HCT116 (cell line): Measurements from ENCODE around the gene CUEDC2. TPM values are rescaled to one million over a fixed set of nuclear protein-coding genes. Genes with fewer than 3 reads are reported as not detected.

ENCODE experiments used
- ATAC-seq: fragments of 200-7000 bp; cut with Tn5 transposase; 2 replicates; pipeline ENCODE4 v1.9.1; 2020; ENCODE audit warnings: mild to moderate bottlenecking, moderate library complexity
- BruUV-seq: library from RNA; stranded (reverse); fragments of 400-500 nt; replicated peaks from 2 replicates; lab custom pipeline; 2021; lab: Mats Ljungman, UMichigan
- CTCF ChIA-PET: fragments of 300-600 bp; sonication (Branson Sonifier 250); formaldehyde crosslinking; loops from one replicate; lab custom pipeline; 2021; ENCODE audit warnings: antibody characterized with exemption; lab: Charles Lee
- POLR2A ChIA-PET: fragments of 300-600, 350-600 bp; sonication (Branson Sonifier 250); formaldehyde crosslinking; loops from one replicate; lab custom pipeline; 2021; ENCODE audit warnings: antibody characterized with exemption; lab: Charles Lee
- RAD21 ChIA-PET, 2 experiments: fragments of 300-600 bp; sonication (Branson Sonifier 250); formaldehyde crosslinking; loops; one replicate each; lab custom pipeline; 2023; ENCODE audit warnings: low total read pairs in 2 of 2; ENCODE audit not compliant: uncharacterized antibody in 2 of 2, unreplicated experiment in 2 of 2, low non-redundant PET in 1 of 2; lab: Charles Lee
- DNase-seq: peaks from one replicate; pipeline ENCODE4 v3.0.0-alpha.2; 2010; ENCODE audit warnings: low read depth, low spot score
- H2AFZ ChIP-seq: fragments of 200-600 bp; shearing (Covaris generic), sonication (generic); 2 replicates; pipeline ENCODE4 v1.6.1; 2017; ENCODE audit warnings: low read depth, mixed run types, mixed read lengths, antibody characterized with exemption, low read length; ENCODE audit not compliant: poor library complexity, severe bottlenecking
- H3K27ac ChIP-seq: 2 replicates; pipeline ENCODE4 v1.5.1; 2012; ENCODE audit warnings: low read depth, low read length
- H3K27me3 ChIP-seq: fragments of 200-600 bp; sonication (generic); 2 replicates; pipeline ENCODE4 v1.6.1; 2016; ENCODE audit warnings: mixed run types, low read length, mixed read lengths; ENCODE audit not compliant: insufficient read depth
- H3K36me3 ChIP-seq, 2 experiments: fragments of 200-500 bp in 1 of 2; fragments of 200-600 bp in 1 of 2; sonication (Bioruptor generic) in 1 of 2; sonication (generic) in 1 of 2; 2 replicates each; pipeline versions ENCODE4 v1.5.1 to v1.6.1; 2014 to 2016; ENCODE audit warnings: low read length in 2 of 2, inconsistent platforms in 1 of 2, mixed read lengths in 1 of 2, mixed run types in 1 of 2; ENCODE audit not compliant: insufficient read depth in 2 of 2, control insufficient read depth in 1 of 2
- H3K4me1 ChIP-seq, 2 experiments: fragments of 200-600 bp in 1 of 2; sonication (generic) in 1 of 2; 2 replicates each; pipeline versions ENCODE4 v1.5.1 to v1.6.1; 2012 to 2017; ENCODE audit warnings: low read length in 2 of 2, inconsistent platforms in 1 of 2, mild to moderate bottlenecking in 1 of 2, mixed read lengths in 1 of 2, mixed run types in 1 of 2, moderate library complexity in 1 of 2; ENCODE audit not compliant: insufficient read depth in 2 of 2, control insufficient read depth in 1 of 2
- H3K4me2 ChIP-seq: fragments of 200-600 bp; sonication (generic); 2 replicates; pipeline ENCODE4 v1.6.1; 2017; ENCODE audit warnings: mixed run types, low read length, mixed read lengths
- H3K4me3 ChIP-seq, 2 experiments: fragments of 200-600 bp in 1 of 2; sonication (generic) in 1 of 2; replicated peaks in 1 of 2; 2 replicates each; pipeline ENCODE4 v1.5.1; 2011 to 2016; ENCODE audit warnings: low read length in 2 of 2, control low read depth in 1 of 2, low read depth in 1 of 2, mild to moderate bottlenecking in 1 of 2, mixed read lengths in 1 of 2, mixed run types in 1 of 2
- H3K79me2 ChIP-seq: fragments of 200-600 bp; sonication (generic); 2 replicates; pipeline ENCODE4 v1.6.1; 2017; ENCODE audit warnings: mild to moderate bottlenecking, mixed run types, low read length, moderate library complexity, mixed read lengths; ENCODE audit not compliant: insufficient read depth
- H3K9ac ChIP-seq: fragments of 200-600 bp; sonication (generic); 2 replicates; pipeline ENCODE4 v1.6.1; 2016; ENCODE audit warnings: low read length, mixed read lengths
- H3K9me2 ChIP-seq: fragments of 200-600 bp; sonication (generic), shearing (Covaris generic); 2 replicates; pipeline ENCODE4 v1.6.1; 2017; ENCODE audit warnings: mixed run types, mild to moderate bottlenecking, moderate library complexity; ENCODE audit not compliant: insufficient read depth
- H3K9me3 ChIP-seq, 2 experiments: fragments of 200-500 bp in 1 of 2; fragments of 200-600 bp in 1 of 2; sonication (Bioruptor generic) in 1 of 2; sonication (generic) in 1 of 2; 2 replicates each; pipeline ENCODE4 v1.6.1; 2014 to 2017; ENCODE audit warnings: low read length in 2 of 2, mixed read lengths in 2 of 2, inconsistent platforms in 1 of 2, low read depth in 1 of 2, mild to moderate bottlenecking in 1 of 2, mixed run types in 1 of 2, moderate library complexity in 1 of 2; ENCODE audit not compliant: control insufficient read depth in 1 of 2, insufficient read depth in 1 of 2
- H4K20me1 ChIP-seq: fragments of 200-600 bp; sonication (generic), shearing (Covaris generic); 2 replicates; pipeline ENCODE4 v1.6.1; 2017; ENCODE audit warnings: mixed run types, mild to moderate bottlenecking, moderate library complexity; ENCODE audit not compliant: insufficient read depth
- CEBPB ChIP-seq: IDR thresholded peaks from 2 replicates; pipeline ENCODE4 v1.6.1; 2012; ENCODE audit warnings: low read depth
- EGR1 ChIP-seq: IDR thresholded peaks from 2 replicates; pipeline ENCODE4 v1.6.1; 2012; ENCODE audit warnings: low read depth
- ELF1 ChIP-seq: IDR thresholded peaks from 2 replicates; pipeline ENCODE4 v1.6.1; 2012; ENCODE audit warnings: low read depth, borderline replicate concordance
- EZH2 ChIP-seq: fragments of 200-600 bp; sonication (generic); IDR thresholded peaks from 2 replicates; pipeline ENCODE4 v1.6.1; 2017; ENCODE audit warnings: antibody characterized with exemption, mixed run types
- FOSL1 ChIP-seq: IDR thresholded peaks from 2 replicates; pipeline ENCODE4 v1.6.1; 2012; ENCODE audit warnings: low read depth
- JUND ChIP-seq: IDR thresholded peaks from 2 replicates; pipeline ENCODE4 v1.6.1; 2012
- POLR2A ChIP-seq: IDR thresholded peaks from 2 replicates; pipeline ENCODE4 v1.7.0; 2011; ENCODE audit warnings: borderline replicate concordance; ENCODE audit not compliant: insufficient read depth, insufficient read length; ENCODE audit errors: extremely low read depth
- POLR2AphosphoS5 ChIP-seq: IDR thresholded peaks from 2 replicates; pipeline ENCODE4 v1.6.1; 2011; ENCODE audit warnings: mild to moderate bottlenecking, low read depth, low read length, moderate library complexity
- SIN3A ChIP-seq: IDR thresholded peaks from 2 replicates; pipeline ENCODE4 v1.6.1; 2012; ENCODE audit warnings: low read depth
- SP1 ChIP-seq: IDR thresholded peaks from 2 replicates; pipeline ENCODE4 v1.6.1; 2012; ENCODE audit warnings: low read depth
- SRF ChIP-seq: IDR thresholded peaks from 2 replicates; pipeline ENCODE4 v1.6.1; 2012; ENCODE audit warnings: low read depth
- TCF7L2 ChIP-seq: IDR thresholded peaks from 2 replicates; pipeline ENCODE4 v1.7.0; 2011; ENCODE audit warnings: borderline replicate concordance, inconsistent platforms; ENCODE audit not compliant: insufficient read depth, insufficient read length; ENCODE audit errors: extremely low read depth
- YY1 ChIP-seq: IDR thresholded peaks from 2 replicates; pipeline ENCODE4 v1.6.1; 2011; ENCODE audit warnings: low read length, low read depth, moderate library complexity, mild to moderate bottlenecking; ENCODE audit not compliant: insufficient replicate concordance; ENCODE audit errors: extremely low read depth
- ZNF274 ChIP-seq: fragments of 200-500 bp; sonication (Bioruptor generic); IDR thresholded peaks from 2 replicates; pipeline ENCODE4 v1.6.1; 2014; ENCODE audit warnings: mild to moderate bottlenecking, low read depth, low read length, inconsistent platforms
- intact Hi-C: fragments of 100-400 bp; cut with micrococcal nuclease; formaldehyde crosslinking; loops from 2 replicates; pipeline ENCODE4 v1.10.0; 2022
- total RNA-seq: library from RNA; stranded (reverse); gene quantifications from one replicate; pipeline ENCODE4 v1.2.1, GENCODE V29; 2021; ENCODE audit not compliant: unreplicated experiment
- TF ChIP-seq, protein P1 (sequence below): IDR thresholded peaks from 2 replicates; pipeline ENCODE4 v1.6.1; 2012
- TF ChIP-seq, protein P2 (sequence below), 3 experiments: fragments of 200-600 bp in 1 of 3; sonication (generic) in 1 of 3; IDR thresholded peaks in 2 of 3; conservative IDR thresholded peaks in 1 of 3; 2 replicates each; pipeline ENCODE4 v1.5.1; 2012 to 2017; ENCODE audit warnings: low read depth in 2 of 3, low read length in 2 of 3, antibody characterized with exemption in 1 of 3, borderline replicate concordance in 1 of 3, control low read depth in 1 of 3, mild to moderate bottlenecking in 1 of 3, mixed read lengths in 1 of 3, mixed run types in 1 of 3, moderate library complexity in 1 of 3; ENCODE audit not compliant: insufficient read depth in 1 of 3
- TF ChIP-seq, protein P3 (sequence below): IDR thresholded peaks from 2 replicates; pipeline ENCODE4 v1.6.1; 2011; ENCODE audit warnings: mild to moderate bottlenecking, low read length, moderate library complexity; ENCODE audit not compliant: insufficient replicate concordance; ENCODE audit errors: extremely low read depth
- TF ChIP-seq, protein P4 (sequence below): IDR thresholded peaks from 2 replicates; pipeline ENCODE4 v1.6.1; 2012

The CUEDC2 gene
- total RNA-seq, 1 experiment from 2014 or later: 96.7 TPM

DNA sequence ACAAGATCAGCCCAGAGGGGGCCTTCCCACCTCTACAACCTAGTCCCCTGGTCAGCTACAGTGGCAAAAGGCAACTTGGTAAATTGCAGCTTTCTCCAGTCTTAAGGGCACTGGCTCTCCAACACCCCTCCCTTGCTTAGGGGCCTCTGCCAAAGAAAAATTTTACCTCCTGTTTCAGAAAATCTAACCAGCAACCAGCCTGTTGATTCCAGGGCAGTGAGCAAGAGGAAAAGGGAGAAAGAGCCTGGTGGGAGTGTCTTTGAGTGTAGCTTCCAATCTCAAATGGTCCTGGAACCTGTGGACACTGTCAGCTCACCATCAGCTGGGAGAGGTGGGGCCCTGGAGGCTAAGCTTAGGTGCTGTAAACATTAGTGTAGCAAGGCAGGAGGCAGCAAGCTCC is 47.3 kb upstream of the CUEDC2 start:
- intact Hi-C loops: loop anchor here (1.0 to 2.0 kb wide), 4 partner anchors 59 to 310 kb away; partner anchors contain the start of gene FBXL15
- RAD21 ChIA-PET: interaction anchor here in 1 of 2 experiments (1.3 kb wide), 1 partner anchor 48 kb away, joined by 3 read pairs; the partner anchor contains the start of gene CUEDC2
- TF ChIP-seq EGR1 (no peak), ZNF274 (no peak), SP1 (no peak), TCF7L2 (no peak), EZH2 (no peak), POLR2A (no peak), CEBPB (no peak), SIN3A (no peak), FOSL1 (no peak), ELF1 (no peak), JUND (no peak), SRF (no peak), POLR2AphosphoS5 (no peak), YY1 (no peak)
- TF ChIP-seq, protein P1, sequence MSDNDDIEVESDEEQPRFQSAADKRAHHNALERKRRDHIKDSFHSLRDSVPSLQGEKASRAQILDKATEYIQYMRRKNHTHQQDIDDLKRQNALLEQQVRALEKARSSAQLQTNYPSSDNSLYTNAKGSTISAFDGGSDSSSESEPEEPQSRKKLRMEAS: no peak
- TF ChIP-seq, protein P2, sequence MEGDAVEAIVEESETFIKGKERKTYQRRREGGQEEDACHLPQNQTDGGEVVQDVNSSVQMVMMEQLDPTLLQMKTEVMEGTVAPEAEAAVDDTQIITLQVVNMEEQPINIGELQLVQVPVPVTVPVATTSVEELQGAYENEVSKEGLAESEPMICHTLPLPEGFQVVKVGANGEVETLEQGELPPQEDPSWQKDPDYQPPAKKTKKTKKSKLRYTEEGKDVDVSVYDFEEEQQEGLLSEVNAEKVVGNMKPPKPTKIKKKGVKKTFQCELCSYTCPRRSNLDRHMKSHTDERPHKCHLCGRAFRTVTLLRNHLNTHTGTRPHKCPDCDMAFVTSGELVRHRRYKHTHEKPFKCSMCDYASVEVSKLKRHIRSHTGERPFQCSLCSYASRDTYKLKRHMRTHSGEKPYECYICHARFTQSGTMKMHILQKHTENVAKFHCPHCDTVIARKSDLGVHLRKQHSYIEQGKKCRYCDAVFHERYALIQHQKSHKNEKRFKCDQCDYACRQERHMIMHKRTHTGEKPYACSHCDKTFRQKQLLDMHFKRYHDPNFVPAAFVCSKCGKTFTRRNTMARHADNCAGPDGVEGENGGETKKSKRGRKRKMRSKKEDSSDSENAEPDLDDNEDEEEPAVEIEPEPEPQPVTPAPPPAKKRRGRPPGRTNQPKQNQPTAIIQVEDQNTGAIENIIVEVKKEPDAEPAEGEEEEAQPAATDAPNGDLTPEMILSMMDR (IDR thresholded peaks at IDR 0.05 in 2 of 3, conservative IDR thresholded peaks at IDR 0.05 in 1 of 3; ENCODE audit: borderline replicate concordance in 1 of 3, insufficient read depth in 1 of 3, low read depth in 2 of 3, low read length in 2 of 3): no peak
- TF ChIP-seq, protein P3, sequence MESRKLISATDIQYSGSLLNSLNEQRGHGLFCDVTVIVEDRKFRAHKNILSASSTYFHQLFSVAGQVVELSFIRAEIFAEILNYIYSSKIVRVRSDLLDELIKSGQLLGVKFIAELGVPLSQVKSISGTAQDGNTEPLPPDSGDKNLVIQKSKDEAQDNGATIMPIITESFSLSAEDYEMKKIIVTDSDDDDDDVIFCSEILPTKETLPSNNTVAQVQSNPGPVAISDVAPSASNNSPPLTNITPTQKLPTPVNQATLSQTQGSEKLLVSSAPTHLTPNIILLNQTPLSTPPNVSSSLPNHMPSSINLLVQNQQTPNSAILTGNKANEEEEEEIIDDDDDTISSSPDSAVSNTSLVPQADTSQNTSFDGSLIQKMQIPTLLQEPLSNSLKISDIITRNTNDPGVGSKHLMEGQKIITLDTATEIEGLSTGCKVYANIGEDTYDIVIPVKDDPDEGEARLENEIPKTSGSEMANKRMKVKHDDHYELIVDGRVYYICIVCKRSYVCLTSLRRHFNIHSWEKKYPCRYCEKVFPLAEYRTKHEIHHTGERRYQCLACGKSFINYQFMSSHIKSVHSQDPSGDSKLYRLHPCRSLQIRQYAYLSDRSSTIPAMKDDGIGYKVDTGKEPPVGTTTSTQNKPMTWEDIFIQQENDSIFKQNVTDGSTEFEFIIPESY: no peak
- TF ChIP-seq, protein P4, sequence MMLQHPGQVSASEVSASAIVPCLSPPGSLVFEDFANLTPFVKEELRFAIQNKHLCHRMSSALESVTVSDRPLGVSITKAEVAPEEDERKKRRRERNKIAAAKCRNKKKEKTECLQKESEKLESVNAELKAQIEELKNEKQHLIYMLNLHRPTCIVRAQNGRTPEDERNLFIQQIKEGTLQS: no peak
- Histone ChIP-seq H3K27ac (no peak overlapping the region), H3K36me3 (peaks cover 38 to 48% of the 10 kb centered on the region in 2 experiments; a peak in 3 of 4 replicates), H3K4me2 (no peak overlapping the region), H3K9me2 (no peaks in the 10 kb centered on the region), H4K20me1 (no peaks in the 10 kb centered on the region), H3K4me3 (no peak overlapping the region), H3K9me3 (no peaks in the 10 kb centered on the region), H2AFZ (no peak overlapping the region), H3K4me1 (no peaks in the 10 kb centered on the region), H3K27me3 (no peaks in the 10 kb centered on the region), H3K79me2 (no peaks in the 10 kb centered on the region), H3K9ac (no peak overlapping the region)
- POLR2A ChIA-PET: no interaction called here
- DNase-seq (no peak), ATAC-seq (no peak)
- CTCF ChIA-PET: interaction anchor here (1.1 to 4.1 kb wide), 11 partner anchors 18 to 310 kb away, joined by 3 to 43 read pairs (median 14); partner anchors contain the start of genes ELOVL3 and NFKB2
- BruUV-seq: no TSS peak
